ENCODE measurements around the gene CTNNA1.

CTNNA1 gene

GRCh38 chr5:138890644-138891043, 137.4 kb downstream of the CTNNA1 start:
- no peak for DNase-seq (ENCODE audit: low spot score)
- in situ Hi-C loops (cut with MboI; ENCODE audit: low pct_unique_long_range_greater_than_20kb, low sequenced_read_pairs, unreplicated experiment) = no loop called here
- TF ChIP-seq, protein P1, sequence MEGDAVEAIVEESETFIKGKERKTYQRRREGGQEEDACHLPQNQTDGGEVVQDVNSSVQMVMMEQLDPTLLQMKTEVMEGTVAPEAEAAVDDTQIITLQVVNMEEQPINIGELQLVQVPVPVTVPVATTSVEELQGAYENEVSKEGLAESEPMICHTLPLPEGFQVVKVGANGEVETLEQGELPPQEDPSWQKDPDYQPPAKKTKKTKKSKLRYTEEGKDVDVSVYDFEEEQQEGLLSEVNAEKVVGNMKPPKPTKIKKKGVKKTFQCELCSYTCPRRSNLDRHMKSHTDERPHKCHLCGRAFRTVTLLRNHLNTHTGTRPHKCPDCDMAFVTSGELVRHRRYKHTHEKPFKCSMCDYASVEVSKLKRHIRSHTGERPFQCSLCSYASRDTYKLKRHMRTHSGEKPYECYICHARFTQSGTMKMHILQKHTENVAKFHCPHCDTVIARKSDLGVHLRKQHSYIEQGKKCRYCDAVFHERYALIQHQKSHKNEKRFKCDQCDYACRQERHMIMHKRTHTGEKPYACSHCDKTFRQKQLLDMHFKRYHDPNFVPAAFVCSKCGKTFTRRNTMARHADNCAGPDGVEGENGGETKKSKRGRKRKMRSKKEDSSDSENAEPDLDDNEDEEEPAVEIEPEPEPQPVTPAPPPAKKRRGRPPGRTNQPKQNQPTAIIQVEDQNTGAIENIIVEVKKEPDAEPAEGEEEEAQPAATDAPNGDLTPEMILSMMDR (IDR thresholded peaks at IDR 0.05; ENCODE audit: extremely low read depth, insufficient read depth, missing control alignments) = no peak

- in situ Hi-C loops (cut with MboI; ENCODE audit: low pct_unique_long_range_greater_than_20kb, low sequenced_read_pairs, unreplicated experiment) = no loop called here
- TF ChIP-seq, protein P1 (IDR thresholded peaks at IDR 0.05; ENCODE audit: extremely low read depth, insufficient read depth, missing control alignments) = no peak
- no peak for DNase-seq (ENCODE audit: low spot score)
Observed at GRCh38 chr5:138895918-138896317, 142.7 kb downstream of the CTNNA1 start.

- TF ChIP-seq, protein P1 (IDR thresholded peaks at IDR 0.05; ENCODE audit: extremely low read depth, insufficient read depth, missing control alignments) = no peak
- DNase-seq (ENCODE audit: low spot score) = no peak
- in situ Hi-C loops (cut with MboI; ENCODE audit: low pct_unique_long_range_greater_than_20kb, low sequenced_read_pairs, unreplicated experiment) = no loop called here
Observed at GRCh38 chr5:138898299-138898698, 145.1 kb downstream of the CTNNA1 start.

- no peak for DNase-seq (ENCODE audit: low spot score)
- in situ Hi-C loops (cut with MboI; ENCODE audit: low pct_unique_long_range_greater_than_20kb, low sequenced_read_pairs, unreplicated experiment) = no loop called here
- TF ChIP-seq, protein P1 (IDR thresholded peaks at IDR 0.05; ENCODE audit: extremely low read depth, insufficient read depth, missing control alignments) = no peak
Observed at GRCh38 chr5:138898742-138899141, 145.5 kb downstream of the CTNNA1 start.

GRCh38 chr5:138900281-138900965, 147.2 kb downstream of the CTNNA1 start:
- DNase-seq (ENCODE audit: low spot score) = no peak
- TF ChIP-seq, protein P1 (IDR thresholded peaks at IDR 0.05; ENCODE audit: extremely low read depth, insufficient read depth, missing control alignments) = no peak
- in situ Hi-C loops (cut with MboI; ENCODE audit: low pct_unique_long_range_greater_than_20kb, low sequenced_read_pairs, unreplicated experiment) = no loop called here

- TF ChIP-seq, protein P1 (IDR thresholded peaks at IDR 0.05; ENCODE audit: extremely low read depth, insufficient read depth, missing control alignments) = no peak
- no peak for DNase-seq (ENCODE audit: low spot score)
- in situ Hi-C loops (cut with MboI; ENCODE audit: low pct_unique_long_range_greater_than_20kb, low sequenced_read_pairs, unreplicated experiment) = no loop called here
Observed at GRCh38 chr5:138901716-138902115, 148.5 kb downstream of the CTNNA1 start.

Measured in GM13977 (cell line).